ENCODE data around the gene PORCN. TPM values are rescaled to one million over a fixed set of nuclear protein-coding genes. Genes with fewer than 3 reads are reported as not detected.
A peak's percentile ranks its signal among the peaks of the same experiment; 100 is the strongest.
"Not testable (repeated sequence)": the region's sequence is repeated elsewhere in the genome, so short reads cannot be mapped to it uniquely, and the experiment has no call there.

The PORCN gene
- total RNA-seq, 1 experiment from 2014 or later = 11.2 TPM

GRCh38 chrX:48555731-48556325, 47.0 kb downstream of the PORCN start:
- not testable (repeated sequence) for H3K27me3 ChIP-seq, H3K4me3 ChIP-seq, H3K9me3 ChIP-seq, DNase-seq, H3K36me3 ChIP-seq

- Histone ChIP-seq H3K4me3 (no peak overlapping the region), H3K27me3 (no peaks in the 10 kb centered on the region), H3K9me3 (no peaks in the 10 kb centered on the region), H3K36me3 (peaks cover 4% of the 10 kb centered on the region; the same call in 1 of the 2 replicates)
- peak; percentile 61 for DNase-seq
Measured at GRCh38 chrX:48558271-48558670, 49.5 kb downstream of the PORCN start.

GRCh38 chrX:48559636-48560035, 50.8 kb downstream of the PORCN start:
- DNase-seq = no peak
- peaks cover 4% of the 10 kb centered on the region; the same call in 1 of the 2 replicates for H3K36me3 ChIP-seq

GRCh38 chrX:48560056-48560455, 51.3 kb downstream of the PORCN start:
- no peak overlapping the region for H3K4me3 ChIP-seq
- DNase-seq = no peak
- peaks cover 4% of the 10 kb centered on the region; the same call in 1 of the 2 replicates for H3K36me3 ChIP-seq
- no peaks in the 10 kb centered on the region for H3K27me3 ChIP-seq
- no peaks in the 10 kb centered on the region for H3K9me3 ChIP-seq

More at GRCh38 chrX:48559636-48560035, 50.8 kb downstream of the PORCN start:
- H3K9me3 ChIP-seq = no peaks in the 10 kb centered on the region
- H3K4me3 ChIP-seq = no peak overlapping the region
- H3K27me3 ChIP-seq = no peaks in the 10 kb centered on the region

GRCh38 chrX:48560681-48561080, 51.9 kb downstream of the PORCN start:
- no peak for DNase-seq
- H3K36me3 ChIP-seq = peaks cover 4% of the 10 kb centered on the region; the same call in 1 of the 2 replicates
- no peaks in the 10 kb centered on the region for H3K27me3 ChIP-seq
- no peaks in the 10 kb centered on the region for H3K9me3 ChIP-seq
- no peak overlapping the region for H3K4me3 ChIP-seq

- Histone ChIP-seq H3K27me3 (no peaks in the 10 kb centered on the region), H3K9me3 (no peaks in the 10 kb centered on the region), H3K36me3 (peaks cover 4% of the 10 kb centered on the region), H3K4me3 (no peak overlapping the region)
- DNase-seq = peak; percentile 38
Measured at GRCh38 chrX:48569958-48570357, 61.2 kb downstream of the PORCN start.

Other genes starting within 250 kb of the PORCN start
- gene SSX3, start 152.3 kb upstream of the PORCN start, total RNA-seq (2014; rRNA removed; shearing (Covaris generic); ENCODE audit: low replicate concordance) = not detected in 2 replicates
- not detected in 2 replicates for gene SSX4, start 125.5 kb upstream of the PORCN start, total RNA-seq (2014; rRNA removed; shearing (Covaris generic); ENCODE audit: low replicate concordance)
- gene SSX4B, start 97.0 kb upstream of the PORCN start, total RNA-seq (2014; rRNA removed; shearing (Covaris generic); ENCODE audit: low replicate concordance) = not detected in 2 replicates
- gene SLC38A5, start 38.7 kb upstream of the PORCN start, total RNA-seq (2014; rRNA removed; shearing (Covaris generic); ENCODE audit: low replicate concordance) = 0.79 and 2.0 TPM in 2 replicates
- gene FTSJ1, start 32.8 kb upstream of the PORCN start, total RNA-seq (2014; rRNA removed; shearing (Covaris generic); ENCODE audit: low replicate concordance) = 55.3 and 76.6 TPM in 2 replicates
- gene EBP, start 12.8 kb downstream of the PORCN start, total RNA-seq (2014; rRNA removed; shearing (Covaris generic); ENCODE audit: low replicate concordance) = 15.9 and 32.9 TPM in 2 replicates
- 2.7 and 9.3 TPM in 2 replicates for gene TBC1D25, start 30.7 kb downstream of the PORCN start, total RNA-seq (2014; rRNA removed; shearing (Covaris generic); ENCODE audit: low replicate concordance)
- gene RBM3, start 65.5 kb downstream of the PORCN start, total RNA-seq (2014; rRNA removed; shearing (Covaris generic); ENCODE audit: low replicate concordance) = 291 and 416 TPM in 2 replicates
- gene WDR13, start 88.5 kb downstream of the PORCN start, total RNA-seq (2014; rRNA removed; shearing (Covaris generic); ENCODE audit: low replicate concordance) = 84.9 and 95.8 TPM in 2 replicates
- 0.79 TPM in 1 of 2 replicates, not detected in the other for gene WAS, start 174.8 kb downstream of the PORCN start, total RNA-seq (2014; rRNA removed; shearing (Covaris generic); ENCODE audit: low replicate concordance)
- 4.1 and 13.3 TPM in 2 replicates for gene SUV39H1, start 187.7 kb downstream of the PORCN start, total RNA-seq (2014; rRNA removed; shearing (Covaris generic); ENCODE audit: low replicate concordance)